NT2/D1 (cell line): ENCODE results near the gene SLIT3.

Source experiments
- YY1 ChIP-seq: IDR thresholded peaks from 2 replicates; pipeline ENCODE4 v1.6.1; 2011; ENCODE audit not compliant: insufficient read length, insufficient read depth
- ZNF274 ChIP-seq: IDR thresholded peaks from 2 replicates; pipeline ENCODE4 v1.6.1; 2011; ENCODE audit warnings: mild to moderate bottlenecking, low read depth, low read length

- TF ChIP-seq YY1: no peak
- TF ChIP-seq ZNF274: no peak
Observed at GRCh38 chr5:168975331-168975730, 325.6 kb downstream of the SLIT3 start.
